PC-3 (cell line): ENCODE data around the gene NMUR1. TPM values are rescaled to one million over a fixed set of nuclear protein-coding genes. Genes with fewer than 3 reads are reported as not detected.
A peak's percentile ranks its signal among the peaks of the same experiment; 100 is the strongest.

Experiments
- ATAC-seq: fragments of 200-7000 bp; cut with Tn5 transposase; 2 replicates; pipeline ENCODE4 v1.9.1; 2020; ENCODE audit warnings: mild to moderate bottlenecking, moderate library complexity
- BruUV-seq: library from RNA; stranded (reverse); fragments of 400-500 nt; replicated peaks from 2 replicates; lab custom pipeline; 2021; lab: Mats Ljungman, UMichigan
- CTCF ChIA-PET: fragments of 300-600 bp; sonication (Branson Sonifier 250); formaldehyde crosslinking; loops from one replicate; lab custom pipeline; 2022; ENCODE audit warnings: antibody characterized with exemption; lab: Charles Lee
- POLR2A ChIA-PET: fragments of 300-600 bp; sonication (Branson Sonifier 250); formaldehyde crosslinking; loops from one replicate; lab custom pipeline; 2022; ENCODE audit warnings: antibody characterized with exemption; ENCODE audit not compliant: unreplicated experiment; lab: Charles Lee
- DNase-seq: peaks from one replicate; pipeline ENCODE4 v3.0.0-alpha.2; 2015
- H2AFZ ChIP-seq: fragments of 300-600 bp; sonication (generic); 2 replicates; pipeline ENCODE4 v1.6.0; 2016; ENCODE audit warnings: antibody characterized with exemption, low read length
- H3F3A ChIP-seq: fragments of 300-600 bp; sonication (generic); one replicate; pipeline ENCODE4 v1.6.0; 2017; ENCODE audit warnings: antibody characterized with exemption, low read length, control low read depth, mild to moderate bottlenecking; ENCODE audit not compliant: unreplicated experiment
- H3K27ac ChIP-seq: fragments of 300-600 bp; sonication (generic); 2 replicates; pipeline ENCODE4 v1.5.1; 2016; ENCODE audit warnings: mild to moderate bottlenecking, low read length
- H3K27me3 ChIP-seq: fragments of 300-600 bp; sonication (generic); 2 replicates; pipeline ENCODE4 v1.6.1; 2016; ENCODE audit warnings: low read length, mixed read lengths
- H3K36me3 ChIP-seq: fragments of 300-600 bp; sonication (generic); 2 replicates; pipeline ENCODE4 v1.6.1; 2016; ENCODE audit warnings: low read depth, mixed run types, low read length, mixed read lengths
- H3K4me1 ChIP-seq: fragments of 300-600 bp; sonication (generic); 2 replicates; pipeline ENCODE4 v1.5.1; 2016; ENCODE audit warnings: low read length; ENCODE audit not compliant: insufficient read depth
- H3K4me2 ChIP-seq: fragments of 300-600 bp; sonication (generic); 2 replicates; pipeline ENCODE4 v1.6.0; 2016; ENCODE audit warnings: low read length
- H3K4me3 ChIP-seq: fragments of 300-600 bp; sonication (generic); 2 replicates; pipeline ENCODE4 v1.5.1; 2016; ENCODE audit warnings: mild to moderate bottlenecking, low read length, mixed read lengths
- H3K79me2 ChIP-seq: fragments of 300-600 bp; sonication (generic); 2 replicates; pipeline ENCODE4 v1.6.1; 2017; ENCODE audit warnings: low read length, mixed read lengths
- H3K9ac ChIP-seq: fragments of 300-600 bp; sonication (generic); 2 replicates; pipeline ENCODE4 v1.6.0; 2016; ENCODE audit warnings: mild to moderate bottlenecking, low read length
- H3K9me2 ChIP-seq: fragments of 300-600 bp; sonication (generic); replicated peaks from 2 replicates; pipeline ENCODE4 v1.6.1; 2016; ENCODE audit warnings: mixed run types, low read length, mixed read lengths
- H3K9me3 ChIP-seq: fragments of 300-600 bp; sonication (generic); 2 replicates; pipeline ENCODE4 v1.6.1; 2016; ENCODE audit warnings: low read length, mixed read lengths
- H4K20me1 ChIP-seq: fragments of 300-600 bp; sonication (generic); 2 replicates; pipeline ENCODE4 v1.6.1; 2016; ENCODE audit warnings: low read length, mixed read lengths
- CTCF ChIP-seq: fragments of 300-600 bp; sonication (generic); conservative IDR thresholded peaks from 2 replicates; pipeline ENCODE4 v1.5.1; 2017; ENCODE audit warnings: antibody characterized with exemption, low read depth, mild to moderate bottlenecking, low read length
- EZH2 ChIP-seq: fragments of 300-600 bp; sonication (generic); IDR thresholded peaks from one replicate; pipeline ENCODE4 v1.6.1; 2017; ENCODE audit warnings: antibody characterized with exemption, mild to moderate bottlenecking, low read length; ENCODE audit not compliant: unreplicated experiment
- EZH2phosphoT487 ChIP-seq: fragments of 300-600 bp; sonication (generic); IDR thresholded peaks from 2 replicates; pipeline ENCODE4 v1.6.1; 2018; ENCODE audit warnings: mild to moderate bottlenecking, antibody characterized with exemption, low read length, borderline replicate concordance
- intact Hi-C: fragments of 100-400 bp; cut with micrococcal nuclease; formaldehyde crosslinking; loops from 2 replicates; pipeline ENCODE4 v1.9.0; 2023
- total RNA-seq: library from RNA; depleted of rRNA; stranded (reverse); fragments of >200 nt; gene quantifications from 2 replicates; pipeline ENCODE4 v1.2.3, GENCODE V29; 2014

Gene NMUR1
- total RNA-seq, 1 experiment from 2014 or later, result not detected

GRCh38 chr2:231546014-231546715 lies 15.9 kb upstream of the NMUR1 start:
- ATAC-seq (no peak), DNase-seq (no peak)
- Histone ChIP-seq H3K9me3 (0 out of 2 replicates have a peak, but pooled peaks cover 3% of the 10 kb centered on the region), H3K9ac (no peak overlapping the region), H4K20me1 (no peaks in the 10 kb centered on the region), H3K27ac (0 out of 2 replicates have a peak overlapping the region, but pooled peaks have one; percentile 10), H3K9me2 (no peaks in the 10 kb centered on the region), H2AFZ (no peak overlapping the region), H3K4me3 (no peak overlapping the region), H3K79me2 (no peaks in the 10 kb centered on the region), H3K27me3 (no peaks in the 10 kb centered on the region), H3F3A (no peaks in the 10 kb centered on the region), H3K4me2 (no peak overlapping the region; the same call in 1 of the 2 replicates), H3K4me1 (peaks cover 10% of the 10 kb centered on the region), H3K36me3 (no peaks in the 10 kb centered on the region)
- intact Hi-C loops, result no loop called here
- ChIA-PET POLR2A (interaction anchor here (0.5 kb wide), 1 partner anchor 844 kb away, joined by 3 read pairs; no protein-coding TSS in a partner anchor), CTCF (no interaction called here)
- no TSS peak for BruUV-seq
- no peak for TF ChIP-seq EZH2
- TF ChIP-seq EZH2phosphoT487, result no peak
- no peak for TF ChIP-seq CTCF

DNA sequence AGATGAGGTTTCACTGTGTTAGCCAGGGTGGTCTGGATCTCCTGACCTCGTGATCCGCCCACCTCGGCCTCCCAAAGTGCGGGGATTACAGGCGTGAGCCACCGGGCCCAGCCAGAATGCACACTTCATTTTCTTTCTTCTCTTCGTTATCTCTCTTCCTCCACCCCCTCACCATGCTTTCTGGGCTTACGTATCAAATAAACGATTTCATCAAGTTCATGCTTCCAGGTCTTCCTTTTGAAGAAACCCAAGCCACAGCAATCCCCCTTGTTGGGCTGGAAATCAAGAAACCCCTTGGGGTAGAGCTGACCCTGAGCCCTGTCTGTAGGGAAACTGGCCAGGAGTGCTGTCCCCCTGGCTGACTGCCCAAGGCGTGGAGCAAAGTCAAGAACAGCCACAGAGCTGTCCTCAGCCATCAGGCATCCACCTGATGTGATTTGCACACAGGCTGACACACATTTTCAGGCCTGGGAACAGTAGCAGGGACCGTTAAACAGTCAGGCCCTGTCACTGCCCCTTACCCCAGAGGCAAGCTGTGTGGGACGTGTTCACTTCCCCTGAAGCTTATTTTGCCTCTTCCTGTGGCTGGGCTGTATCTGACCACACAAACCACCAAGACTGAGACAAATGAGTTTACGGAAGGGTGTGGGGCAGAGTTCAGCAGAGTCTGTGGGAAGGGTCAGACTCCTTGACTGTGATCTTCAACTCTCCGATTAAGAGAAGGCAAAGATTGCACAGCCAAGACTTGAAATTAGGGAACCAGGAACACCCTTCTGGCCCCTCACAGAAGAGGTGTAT lies 15.1 kb upstream of the NMUR1 start:
- CTCF ChIA-PET, result interaction anchor here (0.7 kb wide), 1 partner anchor 20 kb away, joined by 3 read pairs; no protein-coding TSS in a partner anchor
- ATAC-seq, result peak; percentile 90
- H4K20me1 ChIP-seq, result no peaks in the 10 kb centered on the region

More for the DNA sequence above, 15.1 kb upstream of the NMUR1 start:
- no peak overlapping the region; the same call in 1 of the 2 replicates for H2AFZ ChIP-seq
- peak overlapping the region; percentile 58 for H3K4me2 ChIP-seq
- no peaks in the 10 kb centered on the region for H3K9me2 ChIP-seq
- peaks cover 10% of the 10 kb centered on the region for H3K4me1 ChIP-seq
- TF ChIP-seq EZH2, result no peak
- TF ChIP-seq EZH2phosphoT487, result no peak
- no peak for TF ChIP-seq CTCF
- no TSS peak for BruUV-seq
- intact Hi-C loops, result no loop called here
- H3K9ac ChIP-seq, result no peak overlapping the region
- H3K79me2 ChIP-seq, result no peaks in the 10 kb centered on the region
- H3K27ac ChIP-seq, result peak overlapping the region; percentile 30; the same call in 1 of the 2 replicates
- no peaks in the 10 kb centered on the region for H3K36me3 ChIP-seq
- POLR2A ChIA-PET, result interaction anchor here (0.5 kb wide), 1 partner anchor 845 kb away, joined by 3 read pairs; no protein-coding TSS in a partner anchor
- no peaks in the 10 kb centered on the region for H3K27me3 ChIP-seq
- DNase-seq, result peak; percentile 67
- no peaks in the 10 kb centered on the region for H3F3A ChIP-seq
- no peak overlapping the region for H3K4me3 ChIP-seq
- H3K9me3 ChIP-seq, result 0 out of 2 replicates have a peak, but pooled peaks cover 3% of the 10 kb centered on the region
